GM12878 (cell line): ENCODE measurements around the gene GPR62. TPM values are rescaled to one million over a fixed set of nuclear protein-coding genes. Genes with fewer than 3 reads are reported as not detected.

ENCODE experiments used
- ATAC-seq: fragments of 200-7000 bp; cut with Tn5 transposase; 3 replicates; pipeline ENCODE4 v1.9.1; 2020; ENCODE audit warnings: mild to moderate bottlenecking, moderate library complexity
- BruUV-seq: library from RNA; stranded (reverse); fragments of 400-500 nt; replicated peaks from 2 replicates; lab custom pipeline; 2021; lab: Mats Ljungman, UMichigan
- CTCF ChIA-PET: fragments of 300-600 bp; sonication (Branson Sonifier 250); formaldehyde crosslinking; extraction: SDS; loops from one replicate; lab custom pipeline; 2021; ENCODE audit warnings: inconsistent platforms; lab: Yijun Ruan, JAX
- POLR2A ChIA-PET: fragments of 350-600 bp; formaldehyde crosslinking; extraction: SDS; loops from one replicate; lab custom pipeline; 2021; ENCODE audit warnings: inconsistent platforms; lab: Charles Lee
- RAD21 ChIA-PET: fragments of 300-600 bp; sonication (Branson Sonifier 250); formaldehyde crosslinking; loops from one replicate; lab custom pipeline; 2023; ENCODE audit warnings: antibody characterized with exemption; ENCODE audit not compliant: unreplicated experiment; lab: Charles Lee
- SMC1A ChIA-PET: fragments of 300-600 bp; sonication (Branson Sonifier 250); formaldehyde crosslinking; loops from one replicate; lab custom pipeline; 2023; ENCODE audit not compliant: unreplicated experiment, uncharacterized antibody; lab: Charles Lee
- DNase-seq: peaks from one replicate; pipeline ENCODE4 v3.0.0-alpha.2; 2011; ENCODE audit warnings: low read depth, low spot score
- FAIRE-seq: peaks from 3 replicates; lab custom pipeline; 2011; peaks lifted over from hg19 to GRCh38; lab: Jason Lieb, UNC
- H2AFZ ChIP-seq: 2 replicates; pipeline ENCODE4 v1.6.0; 2011; ENCODE audit warnings: low read depth, low read length, control low read depth; ENCODE audit not compliant: control insufficient read depth
- H3K27ac ChIP-seq: 2 replicates; pipeline ENCODE4 v1.5.1; 2011; ENCODE audit warnings: control low read depth; ENCODE audit not compliant: control insufficient read depth, insufficient read depth
- H3K27me3 ChIP-seq, 2 experiments: replicated peaks in 1 of 2; 2 replicates each; pipeline versions ENCODE4 v1.6.0 to v1.6.1; 2011; ENCODE audit warnings: low read length in 1 of 2; ENCODE audit not compliant: control insufficient read depth in 2 of 2, insufficient read depth in 2 of 2
- H3K36me3 ChIP-seq, 2 experiments: 2 replicates each; pipeline ENCODE4 v1.5.1; 2011; ENCODE audit warnings: low read length in 1 of 2; ENCODE audit not compliant: control insufficient read depth in 2 of 2, insufficient read depth in 2 of 2
- H3K4me1 ChIP-seq: 2 replicates; pipeline ENCODE4 v1.6.1; 2011; ENCODE audit warnings: mild to moderate bottlenecking, low read length, moderate library complexity, mixed read lengths; ENCODE audit not compliant: control insufficient read depth, insufficient read depth
- H3K4me2 ChIP-seq: 2 replicates; pipeline ENCODE4 v1.6.0; 2011; ENCODE audit warnings: control low read depth; ENCODE audit not compliant: control insufficient read depth, insufficient read depth
- H3K4me3 ChIP-seq: fragments of 200-600 bp; sonication (generic); 2 replicates; pipeline ENCODE4 v1.5.1; 2016
- H3K79me2 ChIP-seq: 2 replicates; pipeline ENCODE4 v1.6.0; 2011; ENCODE audit warnings: low read length; ENCODE audit not compliant: control insufficient read depth, insufficient read depth
- H3K9ac ChIP-seq: 2 replicates; pipeline ENCODE4 v1.8.0; 2011; ENCODE audit warnings: low read length, control low read depth, mixed read lengths; ENCODE audit not compliant: control insufficient read depth, insufficient read depth
- H3K9me3 ChIP-seq: replicated peaks from 3 replicates; pipeline ENCODE4 v1.5.1; 2011; ENCODE audit warnings: mild to moderate bottlenecking, low read length; ENCODE audit not compliant: control insufficient read depth, insufficient read depth
- H4K20me1 ChIP-seq: 2 replicates; pipeline ENCODE4 v1.6.0; 2011; ENCODE audit not compliant: control insufficient read depth, insufficient read depth
- CREB1 ChIP-seq: IDR thresholded peaks from 2 replicates; pipeline ENCODE4 v1.6.1; 2012; ENCODE audit warnings: low read depth, mild to moderate bottlenecking, inconsistent platforms
- CREM ChIP-seq: IDR thresholded peaks from 2 replicates; pipeline ENCODE4 v1.6.1; 2014; ENCODE audit warnings: antibody characterized with exemption, low read depth
- MLLT1 ChIP-seq: fragments of 450-650 bp; IDR thresholded peaks from 2 replicates; pipeline ENCODE4 v1.6.1; 2016; ENCODE audit warnings: mild to moderate bottlenecking
- NFXL1 ChIP-seq: fragments of 450-650 bp; IDR thresholded peaks from 2 replicates; pipeline ENCODE4 v1.6.1; 2017; ENCODE audit warnings: antibody characterized with exemption, mild to moderate bottlenecking, borderline replicate concordance
- PAX8 ChIP-seq: fragments of 450-650 bp; IDR thresholded peaks from 2 replicates; pipeline ENCODE4 v1.6.1; 2017; ENCODE audit warnings: mild to moderate bottlenecking, moderate library complexity
- POLR2A ChIP-seq: IDR thresholded peaks from 2 replicates; pipeline ENCODE4 v1.6.1; 2011; ENCODE audit warnings: low read depth, mild to moderate bottlenecking, low read length
- POLR2AphosphoS5 ChIP-seq: IDR thresholded peaks from 2 replicates; pipeline ENCODE4 v1.6.1; 2011; ENCODE audit warnings: mild to moderate bottlenecking, low read length, inconsistent platforms
- SIX5 ChIP-seq: IDR thresholded peaks from 2 replicates; pipeline ENCODE4 v1.6.1; 2011; ENCODE audit warnings: mild to moderate bottlenecking, low read depth, low read length, moderate library complexity; ENCODE audit not compliant: severe bottlenecking
- SREBF2 ChIP-seq: IDR thresholded peaks from 2 replicates; pipeline ENCODE4 v1.6.1; 2012; ENCODE audit warnings: mild to moderate bottlenecking, low read length
- WGBS: methylation state at CpG from one replicate; pipeline ENCODE4 v1.1.6; 2016; ENCODE audit warnings: low lambda C conversion rate; ENCODE audit not compliant: insufficient replicate concordance, insufficient coverage; ENCODE audit errors: missing lambda C conversion rate; 5-methylcytosine and 5-hydroxymethylcytosine counted together
- in situ Hi-C: fragments of 300-500 bp; cut with MboI; formaldehyde crosslinking; loops from 9 replicates; pipeline ENCODE4 v1.14.3; 2018; ENCODE audit warnings: mixed read lengths
- intact Hi-C: fragments of 100-400 bp; cut with micrococcal nuclease; formaldehyde crosslinking; loops from one replicate; pipeline ENCODE4 v1.14.2; 2022; ENCODE audit not compliant: unreplicated experiment
- polyA plus RNA-seq, 11 experiments: library from polyadenylated mRNA; depleted of rRNA in 4 of 11; unstranded in 6 of 11; stranded (reverse) in 5 of 11; fragments of >200 nt; fragmentation: Nextera tagmentation in 4 of 11; fragmentation: Illumina TruSeq in 1 of 11; extraction: Ambion mirVana in 4 of 11; extraction: Trizol in 1 of 11; gene quantifications; 1 replicate in 1 of 11; 2 replicates in 10 of 11; pipeline versions ENCODE4 v1.2.1 to v1.2.3, GENCODE V29; 2011 to 2016; ENCODE audit warnings: inconsistent platforms in 2 of 11, missing spikeins in 2 of 11, low read depth in 1 of 11
- total RNA-seq, 4 experiments: library from RNA; depleted of rRNA in 3 of 4; stranded (reverse); fragments of >200 nt in 3 of 4; fragmentation: Illumina TruSeq in 1 of 4; extraction: Trizol in 1 of 4; gene quantifications; 2 replicates each; pipeline versions ENCODE4 v1.2.1 to v1.2.3, GENCODE V29; 2013 to 2021

The GPR62 gene
- total and polyA plus RNA-seq, 10 of the 15 experiments (the other 5 are each of a cell fraction or from before 2014, with no cell fraction given) = not detected

- TF ChIP-seq NFXL1 = no peak
- no peak; the same call in 1 of the 2 replicates for TF ChIP-seq POLR2AphosphoS5
- TF ChIP-seq SIX5 = no peak
- no peak for TF ChIP-seq SREBF2
- TF ChIP-seq PAX8 = no peak
- TF ChIP-seq CREM = no peak
- peak; percentile 54; the same call in 1 of the 2 replicates for TF ChIP-seq POLR2A
- no peak for TF ChIP-seq CREB1
- no peak for TF ChIP-seq MLLT1
- in situ Hi-C loops = no loop called here
- H3K9me3 ChIP-seq = no peaks in the 10 kb centered on the region
- no TSS peak for BruUV-seq
- H3K4me3 ChIP-seq = peak overlapping the region; percentile 99
- DNase-seq (no peak), FAIRE-seq (no peak), ATAC-seq (no peak)
- SMC1A ChIA-PET = interaction anchor here (0.7 to 3.0 kb wide), 4 partner anchors 10 to 53 kb away, joined by 3 to 13 read pairs (median 8); partner anchors contain the start of genes PARP3 and RRP9
- H3K9ac ChIP-seq = peak overlapping the region; percentile 98
- CTCF ChIA-PET = interaction anchor here (1.0 to 2.7 kb wide), 3 partner anchors 10 to 59 kb away, joined by 3 to 18 read pairs (median 13); partner anchors contain the start of gene ABHD14B
- 71% methylated on average over 2 of the region's 2 CpGs for WGBS
- H4K20me1 ChIP-seq = 0 out of 2 replicates have a peak, but pooled peaks cover 6% of the 10 kb centered on the region
- intact Hi-C loops = no loop called here
- H3K27ac ChIP-seq = peak overlapping the region; percentile 66
- H3K79me2 ChIP-seq = peaks cover 33% of the 10 kb centered on the region
- RAD21 ChIA-PET = interaction anchor here (2.1 kb wide), 1 partner anchor 59 kb away, joined by 10 read pairs; no protein-coding TSS in a partner anchor
- peaks cover 14 to 16% of the 10 kb centered on the region in 2 experiments for H3K36me3 ChIP-seq
- H2AFZ ChIP-seq = no peak overlapping the region
- peak overlapping the region; percentile 97 for H3K4me2 ChIP-seq
- H3K4me1 ChIP-seq = peaks cover 9% of the 10 kb centered on the region
- POLR2A ChIA-PET = interaction anchor here (1.6 to 2.6 kb wide), 3 partner anchors 11 to 127 kb away, joined by 3 to 30 read pairs (median 14); partner anchors contain the start of genes ACY1, PARP3 and RRP9
- H3K27me3 ChIP-seq = no peaks in the 10 kb centered on the region; a peak in 1 of 4 replicates
Observed at GRCh38 chr3:51994530-51994929, 39.3 kb downstream of the GPR62 start.
